ENCODE data around the gene DCPS. TPM values are rescaled to one million over a fixed set of nuclear protein-coding genes. Genes with fewer than 3 reads are reported as not detected.

Gene DCPS
- total RNA-seq, 1 experiment from 2014 or later, result 52.6 TPM

DNA sequence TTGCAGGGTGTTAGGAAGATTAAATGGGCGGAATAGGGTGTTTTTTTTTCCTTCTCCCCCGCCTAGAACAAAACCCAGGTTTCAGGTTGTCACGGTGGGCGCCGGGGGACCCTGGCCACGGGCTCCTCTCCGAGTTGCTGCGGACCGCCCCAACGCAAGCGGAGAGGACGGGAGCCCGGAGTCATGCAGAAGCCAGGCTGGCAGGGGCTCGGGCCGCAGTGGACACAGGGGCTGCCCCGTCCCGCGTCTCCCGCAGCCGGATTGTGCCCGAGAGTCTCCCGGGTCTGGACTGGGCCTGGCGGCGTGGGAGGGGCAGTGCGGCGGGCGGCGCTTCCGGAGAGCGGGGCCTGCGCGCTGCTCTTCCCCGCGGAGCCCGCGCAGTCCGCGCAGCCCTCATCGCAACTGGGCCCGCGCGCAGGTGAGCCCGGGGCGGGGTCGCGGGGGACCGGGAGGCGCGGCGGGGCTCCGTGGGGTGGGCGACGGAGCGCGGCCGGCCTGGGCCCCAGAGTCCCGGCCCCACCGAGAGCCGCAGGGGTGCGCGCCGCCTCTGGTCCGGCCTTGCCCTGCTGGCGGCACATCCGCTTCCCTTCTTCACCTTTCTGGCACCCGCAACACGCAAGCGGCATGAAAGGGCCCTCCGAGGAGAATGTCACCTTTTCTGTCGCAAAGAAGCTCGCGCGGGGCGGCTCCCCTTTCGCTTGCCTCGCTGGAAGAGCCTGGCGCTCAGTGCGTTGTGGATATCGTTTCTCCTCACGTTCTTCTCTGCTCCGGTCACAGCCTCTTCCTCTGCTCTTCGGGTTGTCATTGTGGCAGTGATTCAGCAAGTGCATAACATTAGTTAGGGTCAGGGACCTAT is 20.9 kb upstream of the DCPS start, which contains the start of gene TIRAP:
TIRAP (plus strand) TSS at position 358 of the 856 bp plus-strand sequence. CDS start 7,802 bp downstream, outside the sequence.
- DNase-seq (peak; percentile 59), ATAC-seq (peak; percentile 74)
- TF ChIP-seq EZH2phosphoT487 (IDR thresholded peaks at IDR 0.05; ENCODE audit: borderline replicate concordance, low read length) (no peak), EZH2 (IDR thresholded peaks at IDR 0.05; ENCODE audit: low read length, unreplicated experiment) (no peak)
- TF ChIP-seq, protein P1, sequence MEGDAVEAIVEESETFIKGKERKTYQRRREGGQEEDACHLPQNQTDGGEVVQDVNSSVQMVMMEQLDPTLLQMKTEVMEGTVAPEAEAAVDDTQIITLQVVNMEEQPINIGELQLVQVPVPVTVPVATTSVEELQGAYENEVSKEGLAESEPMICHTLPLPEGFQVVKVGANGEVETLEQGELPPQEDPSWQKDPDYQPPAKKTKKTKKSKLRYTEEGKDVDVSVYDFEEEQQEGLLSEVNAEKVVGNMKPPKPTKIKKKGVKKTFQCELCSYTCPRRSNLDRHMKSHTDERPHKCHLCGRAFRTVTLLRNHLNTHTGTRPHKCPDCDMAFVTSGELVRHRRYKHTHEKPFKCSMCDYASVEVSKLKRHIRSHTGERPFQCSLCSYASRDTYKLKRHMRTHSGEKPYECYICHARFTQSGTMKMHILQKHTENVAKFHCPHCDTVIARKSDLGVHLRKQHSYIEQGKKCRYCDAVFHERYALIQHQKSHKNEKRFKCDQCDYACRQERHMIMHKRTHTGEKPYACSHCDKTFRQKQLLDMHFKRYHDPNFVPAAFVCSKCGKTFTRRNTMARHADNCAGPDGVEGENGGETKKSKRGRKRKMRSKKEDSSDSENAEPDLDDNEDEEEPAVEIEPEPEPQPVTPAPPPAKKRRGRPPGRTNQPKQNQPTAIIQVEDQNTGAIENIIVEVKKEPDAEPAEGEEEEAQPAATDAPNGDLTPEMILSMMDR (conservative IDR thresholded peaks at IDR 0.05; ENCODE audit: low read depth, low read length), result no peak
- Histone ChIP-seq H3K9me3 (ENCODE audit: low read length) (no peaks in the 10 kb centered on the region), H4K20me1 (ENCODE audit: low read length) (no peaks in the 10 kb centered on the region), H3K9ac (ENCODE audit: low read length) (peak within 1 kb of the TSS; percentile 78), H3K27ac (ENCODE audit: low read length) (peak within 1 kb of the TSS; percentile 84), H3F3A (ENCODE audit: low read length, unreplicated experiment) (no peaks in the 10 kb centered on the region), H3K4me2 (ENCODE audit: low read length) (peak within 1 kb of the TSS; percentile 95), H2AFZ (ENCODE audit: low read length) (peak within 1 kb of the TSS; percentile 89), H3K9me2 (replicated peaks; ENCODE audit: low read length) (no peaks in the 10 kb centered on the region), H3K36me3 (ENCODE audit: low read depth, low read length) (peaks cover 7% of the 10 kb centered on the region; the same call in 1 of the 2 replicates), H3K4me1 (ENCODE audit: insufficient read depth, low read length) (peaks cover 30% of the 10 kb centered on the region; the same call in 1 of the 2 replicates), H3K27me3 (ENCODE audit: low read length) (no peaks in the 10 kb centered on the region), H3K79me2 (ENCODE audit: low read length) (peaks cover 27% of the 10 kb centered on the region), H3K4me3 (ENCODE audit: low read length) (peak within 1 kb of the TSS; percentile 82)
- intact Hi-C loops (cut with micrococcal nuclease), result loop anchor here (2.0 kb wide), 1 partner anchor 72 kb away; the partner anchor contains the start of genes FAM118B and RPUSD4
- no TSS peak for BruUV-seq (replicated peaks)
- POLR2A ChIA-PET (ENCODE audit: unreplicated experiment), result interaction anchor here (0.6 kb wide), 2 partner anchors 31 to 149 kb away, joined by 6 read pairs; no protein-coding TSS in a partner anchor
- CTCF ChIA-PET, result interaction anchor here (0.5 to 0.7 kb wide), 2 partner anchors 149 to 222 kb away, joined by 3 read pairs; no protein-coding TSS in a partner anchor

DNA sequence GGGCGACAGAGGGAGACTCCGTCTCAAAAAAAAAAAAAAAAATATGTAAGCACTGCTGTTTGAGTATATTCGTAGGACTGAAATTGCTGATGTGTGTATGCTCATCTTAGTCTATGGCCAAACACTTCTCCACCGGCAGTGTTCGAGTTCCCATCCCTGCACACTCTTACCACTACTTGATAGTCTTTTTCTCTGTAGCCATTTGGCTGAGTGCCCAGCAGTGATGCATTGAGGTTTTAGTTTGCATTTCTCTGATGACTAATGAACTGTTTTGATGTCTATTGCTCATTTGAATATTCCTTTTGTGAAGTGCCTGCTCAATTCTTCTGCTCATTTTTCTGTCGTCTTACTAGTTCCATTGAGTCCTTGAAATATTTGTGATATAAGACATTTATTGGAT is 19.0 kb upstream of the DCPS start:
- Histone ChIP-seq H4K20me1 (ENCODE audit: low read length) (no peaks in the 10 kb centered on the region), H3K9ac (ENCODE audit: low read length) (no peak overlapping the region), H3K9me2 (replicated peaks; ENCODE audit: low read length) (no peaks in the 10 kb centered on the region), H3K4me3 (ENCODE audit: low read length) (peak overlapping the region; percentile 82; the same call in 1 of the 2 replicates), H3K4me2 (ENCODE audit: low read length) (peak overlapping the region; percentile 95), H3K27me3 (ENCODE audit: low read length) (no peaks in the 10 kb centered on the region), H3K4me1 (ENCODE audit: insufficient read depth, low read length) (peaks cover 30% of the 10 kb centered on the region; the same call in 1 of the 2 replicates), H2AFZ (ENCODE audit: low read length) (no peak overlapping the region), H3K79me2 (ENCODE audit: low read length) (peaks cover 27% of the 10 kb centered on the region), H3F3A (ENCODE audit: low read length, unreplicated experiment) (no peaks in the 10 kb centered on the region), H3K9me3 (ENCODE audit: low read length) (no peaks in the 10 kb centered on the region), H3K27ac (ENCODE audit: low read length) (no peak overlapping the region), H3K36me3 (ENCODE audit: low read depth, low read length) (no peaks in the 10 kb centered on the region)
- no TSS peak for BruUV-seq (replicated peaks)
- ChIA-PET POLR2A (ENCODE audit: unreplicated experiment) (no interaction called here), CTCF (no interaction called here)
- intact Hi-C loops (cut with micrococcal nuclease), result no loop called here
- DNase-seq, result peak; percentile 99
- TF ChIP-seq, protein P1 (conservative IDR thresholded peaks at IDR 0.05; ENCODE audit: low read depth, low read length), result no peak
- no peak for TF ChIP-seq EZH2phosphoT487 (IDR thresholded peaks at IDR 0.05; ENCODE audit: borderline replicate concordance, low read length)
- TF ChIP-seq EZH2 (IDR thresholded peaks at IDR 0.05; ENCODE audit: low read length, unreplicated experiment), result no peak
- peak; percentile 39 for ATAC-seq

Data from PC-3 (cell line).